B cell (primary cell): ENCODE data around the gene ZBTB11. TPM values are rescaled to one million over a fixed set of nuclear protein-coding genes. Genes with fewer than 3 reads are reported as not detected.
A peak's percentile ranks its signal among the peaks of the same experiment; 100 is the strongest.

Experiments used
- ATAC-seq: fragments of 200-7000 bp; cut with Tn5 transposase; one replicate; pipeline ENCODE4 v1.10.0; 2021; ENCODE audit warnings: low read depth, mild to moderate bottlenecking, moderate number of reproducible peaks, moderate library complexity
- CTCF ChIA-PET: fragments of 350-600 bp; sonication (Branson Sonifier 250); formaldehyde crosslinking; loops from one replicate; lab custom pipeline; 2021; ENCODE audit warnings: antibody characterized with exemption, inconsistent platforms; lab: Charles Lee
- POLR2A ChIA-PET: fragments of 350-600 bp; sonication (Branson Sonifier 250); formaldehyde crosslinking; loops from one replicate; lab custom pipeline; 2021; ENCODE audit warnings: antibody characterized with exemption; lab: Charles Lee
- DNase-seq: peaks from one replicate; pipeline ENCODE4 v3.0.0; 2013
- H2AFZ ChIP-seq: 2 replicates; pipeline ENCODE4 v1.6.1; 2012; ENCODE audit warnings: mild to moderate bottlenecking, low read depth, low read length; ENCODE audit not compliant: insufficient read depth, poor library complexity, severe bottlenecking
- H3K27ac ChIP-seq, 2 donors: 1 replicate in 1 of 2; 2 replicates in 1 of 2; pipeline ENCODE4 v1.5.1; 2012 to 2013; ENCODE audit warnings: low read length in 2 of 2, mild to moderate bottlenecking in 2 of 2, moderate library complexity in 1 of 2
- H3K27me3 ChIP-seq, 4 experiments: fragments of 200-600 bp in 1 of 4; sonication (generic) in 1 of 4; replicated peaks in 1 of 4; 1 replicate in 2 of 4; 2 replicates in 2 of 4; pipeline versions ENCODE4 v1.6.1 to v1.7.0; 2013 to 2016; ENCODE audit warnings: low read length in 3 of 4, mild to moderate bottlenecking in 2 of 4, mixed read lengths in 1 of 4, moderate library complexity in 1 of 4; ENCODE audit not compliant: insufficient read depth in 4 of 4, control insufficient read depth in 3 of 4; ENCODE audit errors: control extremely low read depth in 1 of 4
- H3K36me3 ChIP-seq, 2 experiments: replicated peaks in 1 of 2; 1 replicate in 1 of 2; 2 replicates in 1 of 2; pipeline versions ENCODE4 v1.6.1 to v1.7.1; 2013; ENCODE audit warnings: low read length in 1 of 2; ENCODE audit not compliant: insufficient read depth in 2 of 2, control insufficient read depth in 1 of 2; ENCODE audit errors: control extremely low read depth in 1 of 2, extremely low read depth in 1 of 2
- H3K4me1 ChIP-seq, 2 donors: fragments of 200-600 bp in 1 of 2; sonication (generic) in 1 of 2; 1 replicate in 1 of 2; 2 replicates in 1 of 2; pipeline versions ENCODE4 v1.5.1 to v1.6.1; 2013 to 2017; ENCODE audit warnings: low read length in 2 of 2; ENCODE audit not compliant: control insufficient read depth in 2 of 2, insufficient read depth in 2 of 2
- H3K4me2 ChIP-seq: replicated peaks from 2 replicates; pipeline ENCODE3; 2012; ENCODE audit warnings: mild to moderate bottlenecking, low read depth, low read length; ENCODE audit not compliant: poor library complexity, severe bottlenecking
- H3K4me3 ChIP-seq, 5 experiments: fragments of 200-600 bp in 1 of 5; sonication (generic) in 1 of 5; 1 replicate in 3 of 5; 2 replicates in 2 of 5; pipeline versions ENCODE4 v1.5.1 to v1.7.0; 2011 to 2016; ENCODE audit warnings: low read length in 4 of 5, mild to moderate bottlenecking in 4 of 5, low read depth in 2 of 5, control low read depth in 1 of 5, moderate library complexity in 1 of 5; ENCODE audit not compliant: insufficient read depth in 1 of 5; ENCODE audit errors: control extremely low read depth in 1 of 5, extremely low read depth in 1 of 5
- H3K79me2 ChIP-seq: fragments of 200-600 bp; sonication (generic); one replicate; pipeline ENCODE4 v1.6.0; 2016; ENCODE audit warnings: low read length; ENCODE audit not compliant: control insufficient read depth, insufficient read depth
- H3K9ac ChIP-seq: fragments of 200-600 bp; sonication (generic); 2 replicates; pipeline ENCODE4 v1.6.1; 2017; ENCODE audit warnings: mild to moderate bottlenecking, low read length, moderate library complexity
- H3K9me3 ChIP-seq, 3 donors: one replicate each; pipeline versions ENCODE4 v1.6.1 to v1.7.1; 2013; ENCODE audit warnings: low read length in 2 of 3; ENCODE audit not compliant: control insufficient read depth in 2 of 3, insufficient read depth in 1 of 3; ENCODE audit errors: control extremely low read depth in 1 of 3
- H4K20me1 ChIP-seq: 2 replicates; pipeline ENCODE4 v1.6.0; 2012; ENCODE audit warnings: mild to moderate bottlenecking, low read length; ENCODE audit not compliant: insufficient read depth, control insufficient read depth, poor library complexity, severe bottlenecking
- H3K27ac Mint-ChIP-seq: one replicate; pipeline ENCODE4 v1.8.0; 2021; ENCODE audit warnings: mixed read lengths
- H3K27me3 Mint-ChIP-seq: one replicate; pipeline ENCODE4 v1.8.0; 2021; ENCODE audit warnings: mixed read lengths
- H3K4me1 Mint-ChIP-seq: one replicate; pipeline ENCODE4 v1.8.0; 2021; ENCODE audit warnings: mixed read lengths
- H3K4me3 Mint-ChIP-seq: one replicate; pipeline ENCODE4 v1.8.0; 2021; ENCODE audit warnings: mixed read lengths
- H3K9me3 Mint-ChIP-seq: one replicate; pipeline ENCODE4 v1.8.0; 2022; ENCODE audit warnings: mixed read lengths; ENCODE audit not compliant: insufficient read depth
- EZH2 ChIP-seq: IDR thresholded peaks from 2 replicates; pipeline ENCODE4 v1.6.1; 2012; ENCODE audit warnings: borderline replicate concordance, low read depth, mild to moderate bottlenecking, moderate library complexity, low read length; ENCODE audit not compliant: insufficient read depth, poor library complexity, severe bottlenecking
- WGBS: methylation state at CpG from one replicate; pipeline ENCODE4 v1.1.5; 2013; ENCODE audit warnings: missing lambda C conversion rate; ENCODE audit not compliant: insufficient coverage; 5-methylcytosine and 5-hydroxymethylcytosine counted together
- intact Hi-C: fragments of 100-400 bp; cut with micrococcal nuclease; formaldehyde crosslinking; loops from one replicate; pipeline ENCODE4 v1.10.0; 2022
- polyA plus RNA-seq: library from polyadenylated mRNA; depleted of rRNA; stranded (reverse); fragments of >200 nt; gene quantifications from 2 replicates; pipeline ENCODE4 v1.2.3, GENCODE V29; 2012
- total RNA-seq, 2 donors: library from RNA; stranded (reverse); fragments of 120-200 nt in 1 of 2; gene quantifications; 1 replicate in 1 of 2; 2 replicates in 1 of 2; pipeline versions ENCODE4 v1.2.3 to v1.2.4, GENCODE V29; 2013 to 2022
- TF ChIP-seq, protein P1 (sequence below): fragments of 200-600 bp; IDR thresholded peaks from one replicate; pipeline ENCODE4 v1.8.0; 2022; ENCODE audit warnings: antibody characterized with exemption, mild to moderate bottlenecking

The ZBTB11 gene
- total and polyA plus RNA-seq, 2 donors (not counting 1 experiment from before 2014, with no cell fraction given): 16.3 to 42.6 TPM

- ChIA-PET CTCF (interaction anchor here (0.7 to 1.0 kb wide), 3 partner anchors 67 to 523 kb away, joined by 3 to 6 read pairs (median 3); no protein-coding TSS in a partner anchor), POLR2A (no interaction called here)
- Mint-ChIP-seq H3K9me3 (no peaks in the 10 kb centered on the region), H3K27me3 (no peaks in the 10 kb centered on the region), H3K27ac (no peak overlapping the region), H3K4me3 (peak overlapping the region; percentile 14), H3K4me1 (peaks cover 10% of the 10 kb centered on the region)
- H2AFZ ChIP-seq: no peak overlapping the region
- no peak overlapping the region for H3K27ac ChIP-seq
- no peaks in the 10 kb centered on the region for H3K9me3 ChIP-seq
- TF ChIP-seq, protein P1, sequence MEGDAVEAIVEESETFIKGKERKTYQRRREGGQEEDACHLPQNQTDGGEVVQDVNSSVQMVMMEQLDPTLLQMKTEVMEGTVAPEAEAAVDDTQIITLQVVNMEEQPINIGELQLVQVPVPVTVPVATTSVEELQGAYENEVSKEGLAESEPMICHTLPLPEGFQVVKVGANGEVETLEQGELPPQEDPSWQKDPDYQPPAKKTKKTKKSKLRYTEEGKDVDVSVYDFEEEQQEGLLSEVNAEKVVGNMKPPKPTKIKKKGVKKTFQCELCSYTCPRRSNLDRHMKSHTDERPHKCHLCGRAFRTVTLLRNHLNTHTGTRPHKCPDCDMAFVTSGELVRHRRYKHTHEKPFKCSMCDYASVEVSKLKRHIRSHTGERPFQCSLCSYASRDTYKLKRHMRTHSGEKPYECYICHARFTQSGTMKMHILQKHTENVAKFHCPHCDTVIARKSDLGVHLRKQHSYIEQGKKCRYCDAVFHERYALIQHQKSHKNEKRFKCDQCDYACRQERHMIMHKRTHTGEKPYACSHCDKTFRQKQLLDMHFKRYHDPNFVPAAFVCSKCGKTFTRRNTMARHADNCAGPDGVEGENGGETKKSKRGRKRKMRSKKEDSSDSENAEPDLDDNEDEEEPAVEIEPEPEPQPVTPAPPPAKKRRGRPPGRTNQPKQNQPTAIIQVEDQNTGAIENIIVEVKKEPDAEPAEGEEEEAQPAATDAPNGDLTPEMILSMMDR: no peak
- no peak for TF ChIP-seq EZH2
- peaks cover 0 to 2% of the 10 kb centered on the region in 2 donors for H3K4me1 ChIP-seq
- no peaks in the 10 kb centered on the region for H3K36me3 ChIP-seq
- H3K4me3 ChIP-seq: no peak overlapping the region
- 95% methylated on average over 7 of the region's 7 CpGs for WGBS
- intact Hi-C loops: no loop called here
- no peaks in the 10 kb centered on the region for H3K27me3 ChIP-seq
- H3K79me2 ChIP-seq: no peaks in the 10 kb centered on the region
- no peak overlapping the region for H3K9ac ChIP-seq
- no peak for DNase-seq
- peak overlapping the region; percentile 35 for H3K4me2 ChIP-seq
- no peak for ATAC-seq
- no peaks in the 10 kb centered on the region for H4K20me1 ChIP-seq
These were observed 25.0 kb upstream of the ZBTB11 start for GRCh38 chr3:101701696-101702634.
